Left renal pelvis (tissue), 4 donors: ENCODE data around the gene RGS2. TPM values are rescaled to one million over a fixed set of nuclear protein-coding genes. Genes with fewer than 3 reads are reported as not detected.

Source experiments
- DNase-seq, 4 donors: peaks; one replicate each; pipeline ENCODE4 v3.0.0-alpha.2; 2013; ENCODE audit warnings: low read depth in 4 of 4, low spot score in 3 of 4
- polyA plus RNA-seq, 4 donors: library from polyadenylated mRNA; unstranded; fragments of 120-200 nt; gene quantifications; one replicate each; pipeline ENCODE4 v1.2.1, GENCODE V29; 2013; ENCODE audit not compliant: insufficient read length in 4 of 4

RGS2 gene
- polyA plus RNA-seq, 4 donors = 25.6 to 46.3 (median 36.9) TPM

GRCh38 chr1:192794768-192795035 is 14.1 kb upstream of the RGS2 start:
- DNase-seq = no peak

- DNase-seq = no peak
Measured at GRCh38 chr1:192795916-192796618, 12.8 kb upstream of the RGS2 start.

GRCh38 chr1:192797143-192797542 is 11.7 kb upstream of the RGS2 start:
- no peak for DNase-seq

- no peak for DNase-seq
Measured at GRCh38 chr1:192797891-192798290, 10.9 kb upstream of the RGS2 start.

- DNase-seq = no peak
Measured at GRCh38 chr1:192801451-192801850, 7.4 kb upstream of the RGS2 start.

GRCh38 chr1:192802406-192802805 is 6.4 kb upstream of the RGS2 start:
- DNase-seq = no peak

GRCh38 chr1:192803501-192803900 is 5.3 kb upstream of the RGS2 start:
- no peak for DNase-seq

GRCh38 chr1:192805832-192806323 is 3.0 kb upstream of the RGS2 start:
- no peak for DNase-seq

GRCh38 chr1:192807211-192808162 is 1.4 kb upstream of the RGS2 start:
- DNase-seq = no peak

GRCh38 chr1:192808163-192808517 is 699 bp upstream of the RGS2 start:
- DNase-seq = peak in 1 of 4 donors; percentile 35

GRCh38 chr1:192809307-192810252 is 741 bp downstream of the RGS2 start:
- peak in 1 of 4 donors; percentile 36 for DNase-seq

- peak in 2 of 4 donors; percentile 41 to 50 for DNase-seq
Measured at GRCh38 chr1:192810253-192810880, 1.5 kb downstream of the RGS2 start.

GRCh38 chr1:192811006-192811405 is 2.2 kb downstream of the RGS2 start:
- DNase-seq = no peak

- DNase-seq = no peak
Measured at GRCh38 chr1:192811594-192812239, 2.9 kb downstream of the RGS2 start.

- DNase-seq = no peak
Measured at GRCh38 chr1:192812420-192813209, 3.8 kb downstream of the RGS2 start.

GRCh38 chr1:192814805-192815204 is 6.0 kb downstream of the RGS2 start:
- DNase-seq = no peak

GRCh38 chr1:192817246-192817645 is 8.4 kb downstream of the RGS2 start:
- DNase-seq = no peak

GRCh38 chr1:192821296-192821695 is 12.5 kb downstream of the RGS2 start:
- no peak for DNase-seq

GRCh38 chr1:192824511-192824910 is 15.7 kb downstream of the RGS2 start:
- DNase-seq = no peak
